HG02623 (cell line): ENCODE measurements around the gene CCR4.
"Not testable (repeated sequence)": the region's sequence is repeated elsewhere in the genome, so short reads cannot be mapped to it uniquely, and the experiment has no call there.

Experiments used
- ATAC-seq: cut with Tn5 transposase; IDR thresholded peaks from one replicate; pipeline ENCODE4 v1.9.1; 2021; ENCODE audit warnings: moderate library complexity; ENCODE audit not compliant: unreplicated experiment

The CCR4 gene

DNA sequence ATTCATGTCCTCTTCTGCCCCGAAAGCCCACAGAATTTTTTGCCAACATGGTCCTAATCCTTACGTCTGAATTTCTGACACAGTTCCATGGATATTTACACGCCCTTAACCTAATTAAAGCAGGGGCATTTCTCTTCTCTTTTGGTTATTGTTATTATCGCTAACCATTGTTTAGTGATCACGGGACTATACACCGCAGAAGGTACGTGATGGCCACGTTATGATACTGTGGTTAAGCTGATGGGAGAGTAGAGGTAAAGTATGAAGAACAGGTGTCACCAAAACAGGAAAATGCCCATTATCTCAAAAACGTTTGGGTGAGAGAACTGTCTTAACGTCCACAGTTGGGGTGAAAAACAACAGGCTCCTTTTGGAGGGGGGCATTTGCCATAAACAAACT lies 26.4 kb downstream of the CCR4 start:
- no peak for ATAC-seq

DNA sequence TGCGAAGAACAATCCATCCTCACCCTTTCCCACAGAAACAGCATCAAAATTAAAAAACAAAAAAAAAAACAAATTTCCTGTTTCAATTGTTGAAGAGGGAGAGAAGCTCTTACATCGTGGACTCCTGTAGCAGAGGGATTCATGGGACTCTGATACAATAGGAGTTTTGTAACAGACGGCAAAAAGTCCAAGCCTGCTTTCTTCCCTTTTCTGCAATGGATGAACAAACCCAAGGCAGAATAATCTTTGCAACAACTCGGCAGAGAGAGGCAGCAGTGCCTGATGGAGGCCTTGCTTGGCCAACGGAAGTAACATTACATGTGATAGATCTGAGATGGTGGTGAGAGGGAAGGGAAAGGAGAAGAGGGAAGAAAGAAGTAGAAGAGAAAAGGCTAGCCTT lies 26.9 kb downstream of the CCR4 start:
- no peak for ATAC-seq

DNA sequence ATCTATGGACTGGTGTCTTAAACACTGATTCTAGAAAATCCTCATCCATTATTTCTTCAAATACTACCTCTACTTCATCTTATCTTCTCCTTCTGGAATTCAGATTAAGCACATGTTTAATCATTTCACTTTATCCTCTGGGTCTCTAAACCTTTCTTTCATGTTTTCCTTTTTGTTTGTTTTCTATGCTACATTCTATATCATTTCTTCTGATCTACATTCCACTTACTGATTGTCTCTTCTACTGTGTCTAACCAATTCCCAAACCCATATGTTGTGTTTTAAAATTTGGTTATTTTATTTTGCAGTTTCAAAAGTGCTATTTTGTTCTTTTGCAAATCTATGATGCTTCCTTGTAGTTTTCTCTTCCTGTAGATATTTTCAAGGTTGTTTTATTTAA lies 31.7 kb downstream of the CCR4 start:
- no peak for ATAC-seq

DNA sequence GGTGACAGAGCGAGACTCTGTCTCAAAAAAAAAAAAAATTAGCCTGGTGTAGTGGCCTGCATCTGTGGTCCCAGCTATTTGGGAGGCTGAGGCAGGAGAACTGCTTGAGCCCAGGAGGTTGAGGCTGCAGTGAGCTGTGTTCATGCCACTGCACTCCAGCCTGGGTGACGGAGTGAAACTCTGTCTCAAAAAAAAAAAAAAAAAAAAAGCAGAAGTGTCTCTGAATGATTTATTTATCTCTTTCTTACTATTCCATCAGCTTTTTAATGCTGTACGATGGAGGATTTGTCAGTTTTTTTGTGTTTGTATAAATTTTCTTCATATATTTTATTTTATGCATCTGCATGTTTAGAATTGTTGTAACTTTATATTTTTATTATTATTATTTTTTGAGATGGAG lies 33.5 kb downstream of the CCR4 start:
- ATAC-seq, result not testable (repeated sequence)

DNA sequence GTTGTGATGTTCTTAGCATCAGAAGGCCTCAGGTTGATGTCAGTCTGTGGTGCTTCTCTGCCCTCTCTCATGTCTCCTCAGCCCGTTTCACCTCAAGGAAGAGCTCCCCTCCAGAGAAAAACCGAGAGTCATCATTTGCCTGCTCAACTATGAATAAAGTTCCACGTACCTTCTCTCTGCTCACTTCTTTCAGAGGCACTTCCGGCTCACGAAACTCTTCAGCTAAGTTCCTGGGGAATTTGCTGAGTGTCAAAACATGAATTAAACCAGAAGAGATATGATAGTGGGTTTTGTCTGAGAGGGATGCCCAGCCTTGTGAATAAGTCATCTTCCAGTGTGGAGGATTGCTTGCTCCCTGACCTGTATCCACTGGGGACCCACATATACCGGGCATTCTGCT lies 37.7 kb downstream of the CCR4 start:
- ATAC-seq, result no peak

DNA sequence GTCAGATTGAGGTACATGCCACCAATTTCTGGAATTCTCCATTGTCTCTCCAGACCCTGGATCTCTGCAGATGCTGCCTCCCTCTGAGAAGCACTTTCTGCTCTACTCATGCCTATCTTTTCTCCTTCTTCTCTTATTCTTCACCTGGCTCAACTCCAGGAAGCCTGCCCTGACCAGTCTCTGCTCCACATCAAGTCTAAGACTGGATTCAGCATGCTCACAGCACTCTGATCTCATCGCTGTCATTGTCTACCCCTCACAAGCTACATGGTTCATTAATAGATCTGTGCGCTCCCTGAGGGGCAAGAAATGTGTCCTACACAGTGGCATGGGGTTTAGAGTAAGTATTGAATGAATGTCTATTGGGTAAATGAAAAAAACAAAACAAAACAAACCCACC lies 38.7 kb downstream of the CCR4 start:
- ATAC-seq, result no peak

DNA sequence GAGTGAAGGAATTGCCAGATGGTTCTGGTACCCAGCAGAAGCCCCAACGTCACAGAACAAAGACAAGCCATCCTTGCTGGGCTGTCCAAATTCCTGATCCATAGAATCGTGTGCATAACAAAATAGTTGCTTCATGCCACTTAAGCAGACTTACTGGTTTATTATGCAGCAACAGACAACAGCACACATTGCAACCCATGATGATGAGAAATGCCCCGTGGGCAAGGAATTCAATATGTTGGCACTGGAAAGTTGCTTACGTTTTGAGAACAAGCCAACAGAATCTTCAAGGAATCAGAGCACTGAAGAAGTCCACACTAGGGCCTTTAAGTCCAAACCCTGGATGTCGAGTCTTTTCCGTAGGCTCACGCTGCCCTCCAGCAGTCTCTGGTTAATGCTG lies 40.3 kb downstream of the CCR4 start:
- ATAC-seq, result no peak

DNA sequence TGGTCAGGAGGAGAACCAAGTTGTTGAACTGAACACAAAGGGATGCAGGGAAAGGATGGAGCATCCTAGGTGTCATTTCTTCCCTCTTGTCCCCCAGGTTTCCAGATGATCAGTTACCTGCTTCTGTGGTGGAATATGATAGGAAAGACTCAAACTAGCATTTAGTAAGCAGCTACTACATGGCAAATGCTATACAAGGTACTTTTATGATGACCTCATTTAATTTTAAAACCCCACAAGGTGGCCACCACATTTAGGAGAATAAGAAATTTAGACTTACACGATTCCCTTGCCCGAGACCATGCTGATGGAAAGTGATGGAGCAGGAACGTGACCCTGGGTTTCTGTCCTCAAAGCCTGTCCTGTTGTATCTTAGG lies 40.9 kb downstream of the CCR4 start:
- no peak for ATAC-seq

DNA sequence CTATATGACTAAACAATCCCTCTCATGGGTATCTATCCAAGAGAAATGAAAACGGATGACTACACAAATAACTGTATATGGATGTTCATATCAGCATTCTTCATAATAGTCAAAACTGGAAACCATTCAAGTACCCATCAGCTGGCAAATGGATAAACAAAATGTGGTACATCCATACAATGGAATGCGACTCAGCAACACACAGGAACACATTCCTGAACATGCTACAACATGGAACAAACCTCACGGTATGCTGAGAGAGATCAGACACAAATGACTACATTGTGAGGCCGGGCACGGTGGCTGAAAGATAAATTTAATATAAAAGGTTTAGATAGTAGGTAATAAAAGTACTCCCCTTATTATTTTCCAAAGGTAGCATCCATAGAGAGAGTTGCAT lies 42.6 kb downstream of the CCR4 start:
- ATAC-seq, result no peak

DNA sequence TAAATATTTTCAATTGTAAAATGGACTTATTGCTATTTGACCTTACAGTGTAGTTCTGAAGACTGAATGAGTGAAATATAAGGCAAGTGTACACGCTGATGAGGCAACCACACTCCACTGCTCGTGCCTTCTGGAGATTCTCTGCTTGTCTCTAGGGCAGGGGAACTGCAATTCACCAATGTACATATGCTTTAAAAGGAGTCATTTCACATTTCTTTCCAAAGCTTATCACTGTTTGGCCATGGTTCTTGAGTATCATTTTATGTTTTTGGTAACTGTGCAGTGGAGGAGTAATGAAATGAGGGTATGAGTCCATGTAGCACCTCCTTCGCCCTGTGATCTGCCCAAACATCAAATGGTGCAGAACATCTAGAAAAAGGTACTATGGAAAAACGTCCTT lies 43.7 kb downstream of the CCR4 start:
- no peak for ATAC-seq

DNA sequence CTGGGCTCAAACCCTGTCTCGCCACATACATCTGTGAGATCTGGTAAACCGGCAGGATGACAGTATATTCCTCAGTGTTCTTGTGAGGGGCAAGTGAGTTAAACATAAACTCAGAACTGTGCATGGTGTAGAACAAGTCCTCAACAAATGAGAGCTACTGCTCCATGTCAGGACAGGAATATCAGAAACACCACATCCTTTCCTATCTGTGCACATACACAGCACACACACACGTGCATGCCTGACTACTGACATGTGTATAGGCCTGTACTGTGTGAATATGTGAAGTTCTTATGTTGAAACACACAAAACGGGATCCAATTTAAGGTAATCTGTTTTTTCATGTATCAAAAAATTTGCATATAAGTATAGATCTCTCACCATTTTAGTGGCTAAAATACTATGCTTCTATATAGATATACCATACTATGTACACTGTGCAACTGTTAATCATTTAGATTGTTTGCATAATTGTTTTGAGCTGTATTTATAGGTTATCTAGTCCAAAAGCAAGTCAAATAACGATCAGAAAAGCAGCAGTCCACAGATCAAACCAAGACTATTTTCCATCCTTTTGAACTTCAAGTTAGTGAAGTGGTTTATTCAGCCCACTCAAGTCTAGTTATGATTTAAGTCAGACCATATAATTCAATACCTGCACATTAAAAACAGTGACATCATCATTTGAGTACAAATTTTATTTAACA lies 44.8 kb downstream of the CCR4 start:
- no peak for ATAC-seq

DNA sequence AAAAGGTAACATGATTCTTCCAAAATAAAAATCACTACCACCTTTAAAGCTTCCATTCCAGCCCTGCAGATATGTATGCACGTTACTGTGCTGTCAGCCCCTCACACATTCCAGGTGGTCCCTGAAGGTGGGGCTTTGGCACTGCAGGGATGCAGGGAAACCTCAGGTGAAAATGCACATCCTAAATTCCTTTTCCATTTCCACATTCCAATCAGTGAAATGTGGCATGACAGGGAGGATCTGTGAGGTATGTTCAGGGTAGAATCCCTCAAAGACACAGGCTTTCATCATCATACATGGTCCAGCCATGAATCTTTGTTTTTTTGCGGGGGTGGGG lies 45.3 kb downstream of the CCR4 start:
- ATAC-seq, result no peak

DNA sequence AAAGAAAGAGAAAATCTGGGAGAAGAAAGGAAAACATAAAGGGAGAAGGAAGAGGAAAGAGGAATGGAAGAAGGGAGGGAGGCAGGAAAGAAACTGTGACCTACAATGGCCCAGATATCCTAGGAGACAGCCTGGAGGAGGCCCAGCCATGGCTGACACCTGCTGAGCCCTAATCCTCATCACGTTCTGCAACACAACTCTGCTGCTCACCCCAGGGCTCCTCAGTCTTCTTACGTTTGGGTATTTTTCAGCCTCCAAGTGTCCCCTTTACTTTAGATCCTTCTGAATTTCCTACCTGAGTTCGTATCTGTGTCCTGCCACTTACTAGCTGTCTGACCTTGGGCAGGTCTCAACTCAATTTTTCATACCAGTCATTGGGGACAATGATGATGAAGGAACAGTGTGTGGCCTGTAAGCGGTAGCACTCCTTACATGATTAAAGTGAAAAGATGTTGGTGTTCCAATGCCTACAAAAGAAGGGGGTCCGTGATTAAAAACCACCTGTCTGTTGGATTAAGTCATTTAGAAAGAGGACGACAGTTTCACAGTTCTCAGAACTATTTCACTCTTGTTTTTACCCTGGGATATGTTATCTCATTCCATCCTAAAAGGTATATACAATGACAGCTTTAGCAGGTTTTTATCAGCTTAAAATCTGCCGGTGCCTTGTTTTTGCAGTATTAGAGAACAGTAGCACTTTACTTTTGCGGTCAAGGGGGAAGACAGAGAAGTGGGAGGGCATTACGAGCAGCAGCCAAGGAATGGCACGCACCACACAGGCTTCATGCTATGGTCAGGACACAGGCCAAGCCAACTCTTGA lies 47.4 kb downstream of the CCR4 start:
- no peak for ATAC-seq

DNA sequence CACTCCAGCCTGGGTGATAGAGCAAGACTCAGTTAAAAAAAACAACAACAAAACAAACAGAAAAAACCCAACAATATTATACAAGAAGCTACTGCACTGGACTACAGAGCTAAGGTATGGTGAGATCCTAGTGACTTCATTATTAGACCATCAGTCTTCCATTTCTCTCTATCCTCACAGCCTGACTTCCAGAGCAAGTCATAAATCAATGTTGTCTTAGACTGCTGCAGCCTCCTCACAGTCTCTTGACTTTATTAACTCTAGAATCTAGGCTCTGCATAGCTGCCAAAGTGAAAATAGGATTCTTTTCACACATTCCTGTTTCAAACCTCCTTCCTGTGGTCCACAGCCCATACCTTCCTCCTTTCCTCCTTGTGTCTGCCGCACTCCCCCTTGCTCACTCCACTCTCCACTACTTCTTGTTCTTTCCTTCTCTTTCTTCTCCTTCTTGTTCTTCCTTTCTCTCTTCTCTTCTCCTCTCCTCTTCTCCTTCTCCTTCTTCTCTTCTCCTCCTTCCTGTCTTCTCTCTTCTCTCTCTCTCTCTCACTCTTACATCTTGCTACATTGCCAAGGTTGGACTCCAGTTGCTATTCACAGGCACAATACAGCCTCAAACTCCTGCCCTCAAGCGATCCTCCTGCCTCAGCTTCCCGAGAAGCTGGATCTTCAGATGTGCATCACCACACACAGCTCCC lies 49.4 kb downstream of the CCR4 start:
- ATAC-seq, result no peak

DNA sequence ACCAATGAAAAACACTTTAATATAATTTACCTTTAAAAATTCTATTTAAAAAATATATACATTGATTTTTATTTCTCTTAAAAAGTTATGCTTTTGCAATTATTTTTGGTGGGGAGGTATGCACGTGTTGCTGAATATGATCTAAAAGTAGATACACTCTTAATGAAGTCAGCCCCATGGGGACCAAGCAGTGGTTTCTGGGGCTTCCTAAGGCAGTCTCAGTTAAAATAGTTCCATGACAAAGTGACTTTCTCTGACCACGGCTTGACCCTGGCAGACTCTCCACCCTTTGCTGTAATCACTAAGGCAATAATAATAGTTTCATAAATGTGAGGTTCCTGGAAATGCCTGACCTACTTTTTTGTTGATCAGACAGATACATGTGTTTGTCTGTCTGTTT lies 50.4 kb downstream of the CCR4 start:
- ATAC-seq, result no peak

DNA sequence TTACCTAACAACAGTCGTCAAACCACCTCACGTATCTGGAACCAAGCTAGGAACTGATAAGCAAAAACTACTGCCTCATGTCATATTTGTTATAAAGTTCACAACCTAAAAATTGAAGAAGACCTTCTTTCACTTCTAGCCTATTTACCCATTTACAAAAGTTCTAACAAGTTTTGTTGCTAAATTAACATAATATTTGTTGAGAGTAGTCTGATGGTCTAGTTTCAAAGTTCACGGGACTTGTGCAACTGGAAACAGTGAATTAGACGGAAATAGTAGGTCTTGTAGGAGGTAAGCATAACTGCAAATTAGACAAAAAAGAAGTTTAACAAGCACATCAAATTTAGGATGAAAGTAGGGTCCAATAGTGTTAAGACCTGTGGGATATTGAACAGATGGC lies 51.9 kb downstream of the CCR4 start:
- ATAC-seq, result no peak

DNA sequence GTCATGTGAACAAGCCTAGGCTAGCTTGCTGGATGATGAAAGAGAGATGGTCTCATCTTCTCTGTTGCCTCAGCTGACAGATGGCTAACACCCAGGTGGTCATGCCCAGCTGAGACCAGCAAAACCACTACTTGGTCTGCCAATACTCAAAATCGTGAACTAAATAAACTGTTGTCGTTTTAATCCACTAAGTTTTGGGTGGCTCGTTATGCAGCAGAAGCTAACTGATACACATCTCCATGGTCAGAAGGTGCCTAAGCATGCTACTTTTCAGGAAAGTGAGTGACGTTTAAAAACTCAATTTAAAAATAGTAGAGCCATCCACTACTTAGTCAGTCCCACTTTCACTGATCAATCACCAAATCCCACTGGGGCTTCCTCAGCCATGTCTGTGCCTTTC lies 52.8 kb downstream of the CCR4 start:
- no peak for ATAC-seq

DNA sequence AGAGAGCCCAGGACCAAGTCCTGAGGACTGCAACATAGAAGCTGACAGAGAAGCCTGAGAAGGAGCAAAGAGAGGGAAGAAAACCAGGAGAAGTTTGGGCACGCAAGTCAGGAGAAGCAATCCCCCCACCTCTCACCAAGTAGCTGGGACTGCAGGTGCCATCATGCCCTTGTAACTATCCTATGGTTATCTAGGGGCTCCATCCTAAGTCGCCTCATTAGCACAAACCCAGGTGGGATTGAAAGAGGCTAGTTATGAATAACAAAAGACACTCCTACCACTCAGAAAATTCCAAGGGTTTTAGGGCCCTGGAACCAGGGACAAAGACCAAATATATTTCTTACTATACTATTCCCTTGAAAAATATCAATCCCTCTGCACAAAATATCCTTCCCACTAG lies 53.5 kb downstream of the CCR4 start:
- no peak for ATAC-seq
